T-helper 1 cell treated with Interleukin-12 subunit alpha and Interleukin-12 subunit beta and Interleukin-4 antibody, amounts not matched to agents 30 ng/mL and 1 ng/mL, for 36 hours (primary cell): ENCODE data around the gene ERVW-1. TPM values are rescaled to one million over a fixed set of nuclear protein-coding genes. Genes with fewer than 3 reads are reported as not detected.
"Not testable (repeated sequence)": the region's sequence is repeated elsewhere in the genome, so short reads cannot be mapped to it uniquely, and the experiment has no call there.

Source experiments
- intact Hi-C: fragments of 100-400 bp; cut with micrococcal nuclease; formaldehyde crosslinking; loops from one replicate; pipeline ENCODE4 v1.15.1; 2024
- total RNA-seq: library from RNA; stranded (reverse); gene quantifications from 2 replicates; pipeline ENCODE4 v1.2.3, GENCODE V29; 2022

Gene ERVW-1
- total RNA-seq, 1 donor from 2014 or later: not detected

DNA sequence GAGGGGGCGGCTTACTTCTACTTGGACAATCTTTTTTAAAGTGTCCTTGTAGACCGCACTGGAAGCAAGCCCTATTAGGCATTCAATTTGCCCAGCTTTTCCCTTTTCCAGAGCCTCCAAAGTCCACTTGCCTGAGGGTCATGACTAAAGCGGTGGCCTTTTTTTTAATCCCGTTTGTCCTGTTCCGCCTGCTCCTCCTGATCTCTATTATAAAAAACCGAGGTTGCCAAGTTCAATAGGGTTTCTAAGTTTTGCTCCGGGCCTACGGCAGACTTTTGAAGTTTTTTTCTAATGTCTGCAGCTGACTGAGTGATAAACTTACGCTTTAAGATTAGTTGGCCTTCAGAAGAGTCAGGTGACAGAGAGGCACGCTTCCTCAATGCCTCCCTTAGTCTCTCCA lies 3.8 kb downstream of the ERVW-1 start:
- intact Hi-C loops: not testable (repeated sequence)

GRCh38 chr7:92468589-92468988 lies 9.2 kb downstream of the ERVW-1 start:
- intact Hi-C loops: not testable (repeated sequence)

DNA sequence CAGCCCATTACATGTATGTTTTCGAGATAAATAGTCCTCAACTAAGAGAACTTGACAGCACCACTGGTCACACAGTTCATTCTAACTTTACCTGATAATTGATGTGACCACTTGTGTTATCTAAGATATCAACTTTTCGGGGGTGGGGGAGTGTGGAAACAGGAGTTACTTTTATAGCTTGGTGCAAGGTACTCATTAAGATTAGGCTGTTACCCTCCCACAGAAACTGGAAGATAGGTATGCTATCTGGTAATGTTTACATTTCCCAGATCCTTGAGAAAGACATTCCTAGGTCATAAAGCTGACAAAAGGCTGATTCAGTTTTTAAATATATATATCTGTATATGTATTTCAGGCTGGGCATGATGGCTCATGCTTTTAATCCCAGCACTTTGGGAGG lies 11.1 kb downstream of the ERVW-1 start:
- intact Hi-C loops: no loop called here

DNA sequence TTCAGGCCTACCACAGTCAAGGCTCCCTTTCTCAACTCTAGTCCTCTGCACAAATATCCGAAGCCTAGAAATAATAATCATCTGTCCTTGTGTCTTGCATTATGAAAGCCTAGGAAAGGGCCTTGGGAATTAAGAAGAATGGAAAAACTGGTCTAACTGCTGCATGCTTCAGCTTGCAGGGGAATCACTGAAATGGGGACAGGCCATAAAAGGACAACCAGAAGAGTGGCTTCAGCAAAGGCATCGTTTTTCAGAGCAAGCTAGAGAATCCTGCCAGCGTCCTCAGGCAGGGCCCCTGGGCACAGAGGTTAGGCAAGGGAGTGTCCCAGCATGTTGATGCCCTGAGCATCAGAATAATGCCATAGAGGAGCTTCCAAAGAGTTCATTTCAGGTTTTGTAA lies 13.2 kb downstream of the ERVW-1 start:
- intact Hi-C loops: loop anchor here (5.0 kb wide), 2 partner anchors 63 to 632 kb away; partner anchors contain the start of genes PEX1 and RBM48

DNA sequence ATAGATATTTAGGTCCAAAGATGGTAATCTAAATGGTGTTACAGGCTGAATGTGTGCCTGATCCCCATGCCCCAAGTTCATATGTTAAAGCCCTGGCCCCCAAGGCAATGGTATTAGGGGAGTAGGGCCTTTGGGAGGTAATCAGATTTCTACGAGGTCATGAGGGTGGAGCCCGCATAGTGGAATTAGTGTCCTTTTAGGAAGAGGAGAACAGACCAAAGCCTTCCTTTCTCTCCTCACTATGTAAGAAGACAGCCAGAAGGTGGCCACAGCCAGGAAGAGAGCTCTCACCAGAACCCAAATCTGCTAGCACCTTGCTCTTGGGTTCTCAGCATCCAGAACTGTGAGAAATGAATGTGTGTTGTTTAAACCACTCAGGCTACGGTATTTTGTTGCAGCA lies 15.2 kb downstream of the ERVW-1 start:
- intact Hi-C loops: loop anchor here (1.0 to 5.0 kb wide), 3 partner anchors 65 to 630 kb away; partner anchors contain the start of genes PEX1 and RBM48

DNA sequence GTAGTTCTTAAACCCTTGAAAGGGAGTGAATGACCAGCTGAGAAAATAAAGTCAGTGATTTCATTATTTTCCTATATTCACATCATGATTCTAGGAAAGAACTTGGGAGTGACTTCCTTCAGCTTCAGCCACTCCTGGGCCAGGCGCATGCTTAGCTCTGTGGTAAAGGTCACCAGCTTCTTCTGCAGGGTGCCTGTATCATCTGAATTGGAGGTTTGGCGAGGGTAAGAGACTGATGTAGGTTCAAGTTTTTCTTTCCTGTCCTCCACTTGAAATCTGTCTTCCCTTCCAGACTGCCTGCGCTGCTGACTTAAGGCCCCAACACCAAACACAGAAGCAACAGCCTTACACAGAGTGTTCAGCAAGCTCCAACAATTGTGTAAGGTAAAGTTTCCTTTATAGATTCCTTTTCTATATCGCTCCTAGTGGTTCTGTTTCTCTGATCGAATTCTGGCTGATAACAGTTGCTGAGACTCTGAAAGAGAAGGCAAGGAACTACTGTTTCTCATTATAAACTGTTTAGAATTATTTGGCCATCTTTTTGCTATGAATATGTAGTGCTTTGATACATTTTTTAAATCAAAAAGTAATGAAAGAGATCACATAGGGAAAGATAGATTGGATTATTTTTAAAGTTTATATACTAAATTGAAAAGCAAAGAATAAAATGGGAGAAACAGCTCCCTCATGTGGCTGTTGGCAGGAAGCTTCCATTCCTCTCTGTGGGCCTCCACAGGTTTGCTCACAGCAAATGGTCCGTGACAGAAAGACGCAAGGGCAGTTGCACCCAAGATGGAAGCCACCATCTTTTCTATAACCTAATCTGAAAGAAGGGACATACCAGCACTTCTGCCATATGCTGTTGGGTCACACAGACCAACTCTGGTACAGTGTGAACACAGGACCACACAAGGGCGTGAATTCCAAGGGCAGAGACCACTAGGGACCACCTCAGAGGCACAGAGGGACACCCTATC lies 16.4 kb downstream of the ERVW-1 start:
- intact Hi-C loops: loop anchor here (1.0 to 5.0 kb wide), 6 partner anchors 13 to 629 kb away; partner anchors contain the start of genes LRRD1, PEX1 and RBM48

DNA sequence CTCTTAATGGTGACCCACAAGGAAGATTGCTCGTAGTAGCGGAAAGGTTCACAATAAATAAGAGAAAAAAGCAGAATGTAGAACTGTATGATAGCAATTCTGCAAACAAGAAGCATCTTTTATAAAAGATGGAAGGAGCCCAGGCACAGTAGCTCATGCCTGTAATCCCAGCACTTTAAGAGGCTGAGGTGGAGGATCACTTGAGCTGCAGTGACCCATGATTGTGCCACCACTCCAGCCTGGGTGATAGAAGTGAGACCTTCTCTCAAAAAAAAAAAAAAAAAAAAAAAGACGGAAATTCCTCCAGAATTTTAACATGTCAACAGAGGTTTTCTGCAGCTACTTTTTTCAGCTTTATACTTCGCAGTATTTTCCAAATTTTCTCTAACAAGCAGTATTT lies 17.2 kb downstream of the ERVW-1 start:
- intact Hi-C loops: loop anchor here (5.0 kb wide), 2 partner anchors 67 to 628 kb away; partner anchors contain the start of genes PEX1 and RBM48

- intact Hi-C loops: loop anchor here (5.0 kb wide), 2 partner anchors 67 to 628 kb away; partner anchors contain the start of genes PEX1 and RBM48
Observed at GRCh38 chr7:92460109-92460508, 17.6 kb downstream of the ERVW-1 start.

DNA sequence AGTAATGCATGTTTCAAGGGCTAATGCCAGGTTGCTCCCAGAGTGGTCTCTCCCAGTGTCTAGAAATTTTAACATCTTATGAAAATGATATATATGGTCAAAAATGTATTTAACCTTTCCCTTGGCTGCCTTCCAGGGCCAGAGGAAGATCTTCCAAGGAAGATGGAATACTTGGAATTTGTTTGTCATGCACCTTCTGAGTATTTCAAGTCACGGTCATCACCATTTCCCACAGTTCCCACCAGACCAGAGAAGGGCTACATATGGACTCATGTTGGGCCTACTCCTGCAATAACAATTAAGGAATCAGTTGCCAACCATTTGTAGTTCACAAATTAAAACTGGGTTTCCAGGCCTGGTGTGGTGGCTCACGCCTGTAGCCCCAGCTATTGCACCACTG lies 21.5 kb downstream of the ERVW-1 start:
- intact Hi-C loops: no loop called here

- intact Hi-C loops: no loop called here
Observed at GRCh38 chr7:92451645-92452044, 26.1 kb downstream of the ERVW-1 start.

- intact Hi-C loops: loop anchor here (1.0 to 5.0 kb wide), 9 partner anchors 13 to 1554 kb away; partner anchors contain the start of genes AKAP9, ANKIB1, BET1 and CDK6
Observed at GRCh38 chr7:92448205-92448747, 29.5 kb downstream of the ERVW-1 start.

DNA sequence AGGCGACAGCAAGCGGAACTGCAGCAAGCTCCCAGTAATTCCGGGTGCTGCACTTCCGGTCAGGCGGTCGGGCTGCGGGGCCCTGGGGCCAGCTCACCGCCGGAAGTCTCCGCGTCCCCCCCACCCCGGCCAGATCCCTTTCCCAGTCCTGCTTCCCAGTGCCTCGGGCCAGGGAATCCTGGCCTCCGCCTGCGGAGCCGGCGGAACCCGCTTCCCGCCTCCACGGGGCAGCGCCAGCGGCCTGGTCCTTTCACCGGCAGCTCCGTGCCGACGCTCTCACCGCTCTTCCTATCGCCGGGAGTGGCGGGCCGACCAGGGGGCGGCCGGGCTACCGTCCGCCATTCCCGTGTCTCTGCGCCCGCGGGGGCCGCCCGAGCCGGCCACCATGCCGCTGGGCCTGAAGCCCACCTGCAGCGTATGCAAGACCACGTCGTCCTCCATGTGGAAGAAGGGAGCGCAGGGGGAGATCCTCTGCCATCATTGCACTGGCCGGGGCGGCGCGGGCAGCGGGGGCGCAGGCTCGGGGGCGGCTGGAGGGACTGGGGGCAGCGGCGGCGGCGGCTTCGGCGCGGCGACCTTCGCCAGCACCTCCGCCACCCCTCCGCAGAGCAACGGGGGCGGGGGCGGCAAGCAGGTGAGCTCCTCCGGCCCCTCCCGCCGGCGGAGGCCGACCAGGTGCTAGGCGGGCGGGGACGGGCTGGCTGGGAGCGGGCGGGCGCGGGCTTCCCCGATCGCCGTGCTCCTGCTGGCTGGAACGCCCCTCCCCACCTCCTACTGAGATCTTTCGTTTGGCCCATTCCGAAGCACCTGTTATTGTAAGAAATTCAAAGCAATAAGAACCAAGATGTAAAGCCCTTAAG lies 30.2 kb downstream of the ERVW-1 start, which contains the start of gene GATAD1:
TSS of gene GATAD1 (plus strand) at position 138 of the 860 bp plus-strand sequence. CDS start at position 386, 248 bp downstream.
- intact Hi-C loops: loop anchor here (1.0 to 5.0 kb wide), 15 partner anchors 14 to 1555 kb away; partner anchors contain the start of genes AKAP9, ANKIB1, BET1 and CDK6

DNA sequence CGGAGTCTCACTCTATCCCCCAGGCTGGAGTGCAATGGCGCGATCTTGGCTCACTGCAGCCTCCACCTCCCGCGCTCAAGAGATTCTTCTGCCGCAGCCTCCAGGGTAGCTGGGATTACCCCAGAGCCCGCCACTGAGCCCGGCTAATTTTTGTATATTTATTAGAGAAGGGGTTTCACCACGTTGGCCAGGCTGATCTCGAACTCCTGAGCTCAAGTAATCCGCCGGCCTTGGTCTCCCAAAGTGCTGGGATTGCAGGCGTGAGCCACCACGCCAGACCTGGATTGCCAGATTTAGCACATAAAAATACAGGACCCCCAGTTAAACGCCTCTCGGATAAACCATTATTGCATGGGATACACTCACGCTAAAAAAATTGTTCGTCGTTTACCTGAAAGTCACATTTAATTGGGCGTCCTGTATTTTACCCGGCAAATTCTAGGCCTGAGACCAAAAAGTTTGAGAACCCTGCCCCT lies 30.8 kb downstream of the ERVW-1 start:
- intact Hi-C loops: loop anchor here (1.0 to 5.0 kb wide), 8 partner anchors 23 to 1555 kb away; partner anchors contain the start of genes BET1, LRRD1, MTERF1 and SAMD9

DNA sequence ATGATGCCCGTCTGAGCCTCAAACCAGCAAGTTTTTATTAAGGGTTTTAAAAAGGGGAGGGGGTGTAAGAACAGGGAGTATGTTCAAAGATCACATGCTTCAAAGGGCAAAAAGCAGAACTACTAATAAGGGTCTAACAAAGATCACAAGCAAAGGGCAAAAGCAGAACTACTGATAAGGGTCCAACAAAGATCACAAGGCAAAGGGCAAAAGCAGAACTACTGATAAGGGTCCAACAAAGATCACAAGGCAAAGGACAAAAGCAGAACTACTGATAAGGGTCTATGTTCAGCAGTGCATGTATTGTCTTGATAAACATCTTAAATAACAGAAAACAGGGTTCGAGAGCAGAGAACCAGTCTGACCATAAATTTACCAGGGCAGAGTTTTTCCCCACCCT lies 35.0 kb downstream of the ERVW-1 start:
- intact Hi-C loops: not testable (repeated sequence)

GRCh38 chr7:92437956-92438491 lies 39.7 kb downstream of the ERVW-1 start:
- intact Hi-C loops: no loop called here

DNA sequence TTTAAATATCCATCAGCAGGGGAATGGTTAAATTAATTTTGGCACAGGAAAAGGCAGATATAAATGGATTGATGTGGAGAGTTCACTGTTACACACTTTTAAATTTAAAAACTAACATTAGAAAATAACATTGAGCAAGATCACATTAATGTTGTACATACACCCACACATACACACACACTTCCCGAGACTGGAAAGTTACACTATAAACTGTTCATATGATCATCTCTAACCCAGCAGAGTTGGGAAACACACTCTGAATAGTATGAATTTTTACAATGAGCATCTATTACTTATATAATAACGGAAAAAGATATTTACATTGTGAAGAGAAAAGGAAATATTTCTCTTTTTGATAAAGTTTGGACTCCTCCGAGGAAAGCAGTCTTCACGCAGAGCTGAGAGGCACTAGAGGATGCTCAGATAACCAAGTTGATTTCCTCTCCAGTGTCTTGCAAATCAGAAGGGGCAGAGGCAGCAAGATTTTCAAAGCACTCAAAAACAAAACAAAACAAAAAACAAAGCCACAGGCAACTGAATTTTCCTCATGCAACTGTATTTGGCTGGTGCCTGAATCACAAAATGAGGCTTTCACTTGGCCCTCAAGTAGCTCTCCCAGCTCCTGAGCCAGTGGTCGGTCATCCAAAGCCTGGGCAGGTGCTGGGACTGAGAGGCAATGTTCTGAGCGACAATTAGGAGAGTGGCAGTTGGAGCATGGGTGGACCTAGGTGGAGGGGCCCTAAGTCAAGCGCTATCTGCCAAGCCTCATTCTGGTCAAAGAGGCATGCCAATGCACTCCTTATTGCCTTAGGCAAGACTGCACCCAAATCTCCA lies 40.9 kb downstream of the ERVW-1 start:
- intact Hi-C loops: no loop called here

DNA sequence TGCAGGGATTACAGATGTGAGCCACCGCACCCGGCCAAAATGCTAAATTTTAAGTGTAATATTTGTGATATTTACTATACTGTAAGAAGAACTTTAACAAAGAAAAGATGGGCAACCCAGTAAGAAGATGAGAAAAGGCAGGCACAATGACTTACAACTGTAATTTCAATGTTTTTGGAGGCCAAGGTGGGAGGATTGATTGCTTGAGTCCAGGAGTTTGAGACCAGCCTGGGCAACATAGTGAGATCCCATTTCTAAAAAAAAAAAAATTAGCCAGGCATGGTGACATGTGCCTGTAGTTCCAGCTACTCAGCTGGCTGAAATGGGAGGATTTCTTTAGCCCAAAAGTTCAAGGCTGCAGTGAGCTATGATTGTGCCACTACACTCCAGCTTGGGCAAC lies 42.2 kb downstream of the ERVW-1 start:
- intact Hi-C loops: no loop called here

GRCh38 chr7:92433019-92433418 lies 44.7 kb downstream of the ERVW-1 start:
- intact Hi-C loops: no loop called here

DNA sequence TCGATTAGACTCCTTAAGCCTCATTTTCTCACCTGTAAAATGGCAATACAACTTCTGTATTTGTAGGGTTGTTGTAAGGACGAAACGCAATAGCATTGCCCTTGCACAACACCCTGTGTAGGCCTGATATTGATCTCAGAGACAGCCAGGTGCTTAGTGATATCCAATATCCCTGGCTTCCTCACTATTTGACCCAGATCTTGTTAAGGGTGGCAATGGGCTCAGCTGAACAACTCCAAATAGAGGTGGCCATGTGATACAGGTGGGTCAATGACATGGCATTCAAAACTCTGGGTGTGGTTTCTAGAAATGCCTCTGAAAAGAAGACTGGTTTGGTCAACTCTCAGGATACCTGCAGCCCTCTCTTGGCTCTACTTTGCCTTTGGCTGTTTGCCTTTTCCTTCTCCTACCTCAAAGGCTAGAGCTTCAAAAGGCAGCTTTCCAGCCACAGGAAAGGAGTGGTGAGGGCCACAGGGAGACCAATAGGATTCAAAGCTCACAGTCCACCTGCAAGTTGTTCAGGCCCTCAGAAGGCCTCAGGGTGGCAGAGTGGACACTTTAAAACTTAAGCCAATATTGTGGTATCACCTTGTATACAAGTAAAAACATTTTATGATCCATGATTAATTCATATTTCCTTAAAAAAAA lies 45.3 kb downstream of the ERVW-1 start:
- intact Hi-C loops: no loop called here
